AG08396 (cell line): ENCODE data around the gene ZZZ3.
"Not testable (repeated sequence)": the region's sequence is repeated elsewhere in the genome, so short reads cannot be mapped to it uniquely, and the experiment has no call there.

Source experiments
- DNase-seq: peaks from one replicate; pipeline ENCODE4 v3.0.0; 2012; ENCODE audit warnings: low spot score, mixed read lengths

ZZZ3 gene

DNA sequence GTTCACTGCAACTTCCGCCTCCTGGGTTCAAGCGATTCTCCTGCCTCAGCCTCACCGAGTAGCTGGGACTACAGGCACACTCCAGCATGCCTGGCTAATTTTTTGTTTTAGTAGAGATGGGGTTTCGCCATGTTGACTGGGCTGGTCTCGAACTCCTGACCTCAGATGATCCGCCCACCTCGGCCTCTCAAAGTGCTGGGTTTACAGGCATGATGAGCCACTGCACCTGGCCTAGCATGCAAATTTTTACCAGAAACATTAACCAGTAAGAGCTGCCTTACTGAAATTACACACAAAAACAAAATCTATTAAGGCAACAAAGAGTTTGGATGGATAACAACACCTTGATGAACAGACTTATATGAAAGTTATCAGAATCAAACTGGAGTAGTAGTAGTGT, 12.1 kb downstream of the ZZZ3 start:
- no peak for DNase-seq

GRCh38 chr1:77668924-77669449, 13.5 kb downstream of the ZZZ3 start:
- no peak for DNase-seq

- DNase-seq = no peak
Observed at GRCh38 chr1:77664939-77665516, 17.4 kb downstream of the ZZZ3 start.

GRCh38 chr1:77661696-77662095, 20.8 kb downstream of the ZZZ3 start:
- DNase-seq = no peak

DNA sequence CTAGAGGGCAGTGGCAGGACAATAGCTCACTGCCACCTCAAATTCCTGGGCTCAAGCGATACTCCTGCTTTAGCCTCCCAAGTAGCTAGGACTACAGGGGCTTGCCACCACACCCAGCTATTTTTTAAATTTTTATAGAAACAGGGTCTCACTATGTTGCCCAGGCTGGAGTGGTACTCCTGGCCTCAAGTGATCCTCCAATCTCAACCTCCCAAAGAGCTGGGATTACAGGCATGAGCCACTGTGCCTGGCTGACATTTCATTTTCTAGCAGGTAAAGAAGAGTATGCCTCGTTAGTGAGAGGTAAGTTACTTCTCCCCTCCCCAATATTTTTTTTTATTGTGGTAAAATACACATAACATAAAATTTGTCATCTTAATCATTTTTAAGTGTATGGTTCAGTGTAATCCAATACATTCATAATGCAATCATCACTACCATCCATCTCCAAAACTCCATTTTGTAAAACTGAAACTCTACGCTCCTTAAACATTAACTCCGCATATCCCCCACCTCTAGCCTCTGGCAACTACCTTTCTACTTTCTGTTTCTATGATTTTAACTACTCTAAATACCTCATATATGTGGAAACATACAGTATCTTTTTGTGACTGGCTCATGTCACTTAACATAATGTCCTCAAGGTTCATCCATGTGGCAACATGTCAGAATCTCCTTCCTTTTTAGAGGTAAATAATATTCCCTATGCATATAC, 22.4 kb downstream of the ZZZ3 start:
- no peak for DNase-seq

DNA sequence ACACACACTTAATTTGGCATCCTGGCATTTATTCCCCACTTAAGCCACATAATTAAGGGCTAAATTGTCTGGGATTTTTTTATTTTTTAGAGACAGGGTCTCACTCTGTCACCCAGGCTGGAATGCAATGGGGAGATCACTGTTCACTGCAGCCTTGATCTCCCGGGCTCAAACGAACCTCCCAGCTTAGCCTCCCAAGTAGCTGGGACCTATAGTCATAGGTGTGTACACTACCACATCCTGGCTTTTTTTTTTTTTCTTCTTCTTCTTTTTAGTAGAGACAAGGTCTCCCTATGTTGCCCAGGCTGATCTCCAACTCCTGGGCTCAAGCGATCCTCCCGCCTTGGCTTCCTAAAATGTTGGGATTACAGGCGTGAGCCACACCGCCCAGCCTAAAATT, 24.2 kb downstream of the ZZZ3 start:
- no peak for DNase-seq

GRCh38 chr1:77655431-77655974, 27.0 kb downstream of the ZZZ3 start:
- no peak for DNase-seq

- no peak for DNase-seq
Observed at GRCh38 chr1:77652970-77653516, 29.4 kb downstream of the ZZZ3 start.

DNA sequence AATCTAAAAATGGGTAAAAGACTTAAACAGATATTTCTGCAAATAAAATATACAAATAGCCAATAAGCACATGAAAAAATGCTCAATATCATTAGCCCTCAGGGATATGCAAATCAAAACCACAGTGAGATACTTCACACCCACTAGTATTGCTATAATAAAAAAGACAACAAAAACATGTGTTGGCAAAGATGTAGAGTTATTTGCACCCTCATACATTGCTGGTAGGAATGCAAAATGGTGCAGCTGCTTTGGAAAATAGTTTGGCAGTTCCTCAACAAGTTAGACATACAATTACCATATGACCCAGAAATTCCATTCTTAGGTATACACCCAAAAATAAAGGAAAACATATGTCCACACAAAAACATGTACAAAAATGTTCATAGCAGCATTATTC, 30.2 kb downstream of the ZZZ3 start:
- no peak for DNase-seq

DNA sequence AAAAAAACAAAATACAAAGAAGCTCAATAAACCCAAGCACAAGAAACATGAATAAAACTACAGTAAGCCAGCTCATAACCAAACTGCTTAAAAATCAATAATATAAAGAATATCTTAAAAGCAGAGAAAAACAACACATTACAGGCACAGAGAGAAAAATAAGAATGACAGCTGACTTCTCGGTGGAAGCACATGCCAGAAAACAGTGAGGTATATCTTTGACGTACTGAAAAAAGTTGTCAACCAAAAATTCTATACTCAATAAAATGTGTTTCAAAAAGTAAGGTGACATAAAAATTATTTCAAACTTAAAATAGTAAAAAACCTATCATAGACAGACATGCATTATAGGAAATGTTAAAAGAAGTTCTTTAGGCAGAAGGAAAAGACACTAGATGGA, 33.3 kb downstream of the ZZZ3 start:
- no peak for DNase-seq

DNA sequence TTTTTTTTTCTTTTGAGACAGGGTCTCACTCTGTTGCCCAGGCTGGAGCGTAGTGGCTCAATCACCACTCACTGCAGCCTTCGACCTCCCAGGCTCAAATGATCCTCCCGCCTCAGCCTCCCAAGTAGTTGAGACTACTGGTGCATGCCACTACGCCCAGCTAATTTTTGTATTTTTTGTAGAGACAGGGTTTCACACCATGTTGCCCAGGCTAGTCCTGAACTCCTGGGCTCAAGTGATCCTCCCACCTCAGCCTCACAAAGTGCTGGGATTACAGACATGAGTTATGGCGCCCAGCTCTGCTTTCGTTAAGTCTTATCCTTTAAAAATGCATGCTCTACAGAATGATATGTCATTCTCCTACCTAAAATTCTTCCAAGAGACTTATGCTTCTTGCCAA, 36.2 kb downstream of the ZZZ3 start:
- DNase-seq = not testable (repeated sequence)

DNA sequence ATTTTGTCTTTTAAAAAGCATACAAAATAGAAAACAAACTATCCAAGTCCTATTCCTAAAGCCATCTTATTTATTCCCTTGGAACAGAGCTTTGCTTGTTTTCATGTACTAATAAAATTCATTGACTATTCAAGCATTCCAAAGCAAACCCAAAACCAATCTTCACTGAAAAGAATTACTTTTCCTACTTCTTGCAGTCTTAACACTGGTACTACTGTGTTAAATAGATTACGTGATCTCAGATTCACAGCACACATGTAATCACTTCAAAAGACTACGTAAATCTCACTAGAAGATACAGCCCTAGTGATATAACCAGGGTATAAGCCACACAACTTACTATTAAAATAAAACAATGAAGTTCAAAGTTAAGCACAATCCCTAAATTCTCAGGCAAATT, 39.0 kb downstream of the ZZZ3 start:
- DNase-seq = no peak

GRCh38 chr1:77642941-77643340, 39.5 kb downstream of the ZZZ3 start:
- no peak for DNase-seq

DNA sequence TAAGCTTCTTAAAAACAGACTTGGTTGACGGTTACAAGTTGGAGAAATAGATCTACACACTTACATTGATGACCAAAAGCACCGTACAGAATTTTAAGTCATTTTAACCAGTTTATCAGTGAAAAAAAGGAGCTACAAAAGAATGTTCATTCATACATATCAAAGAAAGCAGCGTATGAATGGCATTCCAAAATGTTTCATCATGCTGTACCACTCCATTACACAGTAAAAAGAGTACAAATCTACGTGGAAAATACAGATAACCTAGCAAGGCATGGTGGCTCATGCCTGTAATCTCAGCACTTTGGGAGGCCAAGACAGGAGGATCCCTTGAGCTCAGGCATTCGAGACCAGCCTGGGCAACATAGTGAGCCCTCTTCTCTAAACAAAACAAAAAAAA, 40.3 kb downstream of the ZZZ3 start:
- DNase-seq = no peak

DNA sequence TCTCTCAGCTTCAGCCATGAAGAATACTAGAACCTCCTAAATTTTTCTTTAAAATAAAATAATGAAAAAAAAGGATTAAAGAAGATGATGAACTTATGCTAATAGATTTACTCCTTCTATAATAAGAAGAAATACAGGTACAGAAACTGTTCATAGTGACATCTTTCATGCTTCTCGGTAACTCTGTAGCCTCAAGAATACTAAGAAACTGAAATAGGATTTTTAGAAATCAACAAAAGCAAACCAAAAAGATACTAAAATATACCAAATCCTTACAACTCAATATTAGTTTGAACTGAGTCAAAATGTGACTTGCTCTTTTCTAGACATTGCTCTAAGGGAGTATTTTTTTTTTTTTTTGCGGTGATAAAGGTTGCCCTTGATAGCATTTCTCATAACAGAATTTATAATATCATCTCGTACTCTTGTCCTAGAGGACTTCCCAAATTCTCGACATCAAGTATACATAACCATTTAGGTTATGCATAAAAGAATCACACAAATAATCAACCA, 42.8 kb downstream of the ZZZ3 start:
- no peak for DNase-seq

- DNase-seq = peak; percentile 11
Observed at GRCh38 chr1:77639056-77639455, 43.4 kb downstream of the ZZZ3 start.

DNA sequence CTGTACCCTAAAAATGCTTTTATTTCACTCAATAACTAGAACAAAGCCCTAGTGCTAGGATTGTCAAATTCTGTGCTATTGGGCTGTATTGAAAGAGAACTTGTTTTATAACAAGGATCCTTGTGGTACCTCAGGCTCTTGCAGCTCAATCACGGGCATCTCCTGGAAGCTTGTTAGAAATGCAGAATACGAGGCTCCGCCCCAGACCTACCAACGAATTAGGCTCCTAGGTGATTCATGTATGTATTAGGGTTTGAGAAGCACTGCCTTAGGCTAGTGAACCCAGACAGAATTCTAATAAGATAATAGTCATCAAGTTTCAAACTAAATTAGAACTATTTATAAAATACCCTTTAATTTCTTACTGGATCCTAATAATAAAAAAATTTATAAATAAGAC, 45.6 kb downstream of the ZZZ3 start:
- DNase-seq = no peak
